ENCODE results near the gene C1orf159.

Gene C1orf159

GRCh38 chr1:1053022-1053421, 62.9 kb downstream of the C1orf159 start:
- no peak for DNase-seq (ENCODE audit: low spot score)

GRCh38 chr1:1052003-1052840, 63.7 kb downstream of the C1orf159 start:
- no peak for DNase-seq (ENCODE audit: low spot score)

- no peak for DNase-seq (ENCODE audit: low spot score)
Measured at GRCh38 chr1:1051127-1051810, 64.6 kb downstream of the C1orf159 start.

- no peak for DNase-seq (ENCODE audit: low spot score)
Measured at GRCh38 chr1:1050577-1051052, 65.3 kb downstream of the C1orf159 start.

- DNase-seq (ENCODE audit: low spot score) = no peak
Measured at GRCh38 chr1:1049318-1050165, 66.3 kb downstream of the C1orf159 start.

- no peak for DNase-seq (ENCODE audit: low spot score)
Measured at GRCh38 chr1:1048765-1049164, 67.1 kb downstream of the C1orf159 start.

- no peak for DNase-seq (ENCODE audit: low spot score)
Measured at GRCh38 chr1:1047963-1048362, 67.9 kb downstream of the C1orf159 start.

- no peak for DNase-seq (ENCODE audit: low spot score)
Measured at GRCh38 chr1:1047407-1047806, 68.5 kb downstream of the C1orf159 start.

- DNase-seq (ENCODE audit: low spot score) = no peak
Measured at GRCh38 chr1:1046767-1047166, 69.1 kb downstream of the C1orf159 start.

- DNase-seq (ENCODE audit: low spot score) = no peak
Measured at GRCh38 chr1:1046243-1046642, 69.6 kb downstream of the C1orf159 start.

GRCh38 chr1:1045129-1045528, 70.8 kb downstream of the C1orf159 start:
- no peak for DNase-seq (ENCODE audit: low spot score)

- DNase-seq (ENCODE audit: low spot score) = no peak
Measured at GRCh38 chr1:1044455-1045078, 71.3 kb downstream of the C1orf159 start.

- DNase-seq (ENCODE audit: low spot score) = no peak
Measured at GRCh38 chr1:1043921-1044320, 72.0 kb downstream of the C1orf159 start.

- DNase-seq (ENCODE audit: low spot score) = no peak
Measured at GRCh38 chr1:1043411-1043810, 72.5 kb downstream of the C1orf159 start.

GRCh38 chr1:1042835-1043234, 73.1 kb downstream of the C1orf159 start:
- DNase-seq (ENCODE audit: low spot score) = no peak

- no peak for DNase-seq (ENCODE audit: low spot score)
Measured at GRCh38 chr1:1041873-1042272, 74.0 kb downstream of the C1orf159 start.

GRCh38 chr1:1041092-1041523, 74.8 kb downstream of the C1orf159 start:
- peak; percentile 30 for DNase-seq (ENCODE audit: low spot score)

GRCh38 chr1:1040004-1040991, 75.6 kb downstream of the C1orf159 start:
- DNase-seq (ENCODE audit: low spot score) = peak; percentile 60

- DNase-seq (ENCODE audit: low spot score) = no peak
Measured at GRCh38 chr1:1039145-1039910, 76.6 kb downstream of the C1orf159 start.

GRCh38 chr1:1038694-1039093, 77.2 kb downstream of the C1orf159 start:
- no peak for DNase-seq (ENCODE audit: low spot score)
